T follicular helper cell (primary cell): ENCODE data around the gene ADAMTSL3.
"Not testable (repeated sequence)": the region's sequence is repeated elsewhere in the genome, so short reads cannot be mapped to it uniquely, and the experiment has no call there.

Experiments
- DNase-seq: peaks from one replicate; pipeline ENCODE4 v3.0.0-alpha.2; 2020; ENCODE audit warnings: low read depth

ADAMTSL3 gene

DNA sequence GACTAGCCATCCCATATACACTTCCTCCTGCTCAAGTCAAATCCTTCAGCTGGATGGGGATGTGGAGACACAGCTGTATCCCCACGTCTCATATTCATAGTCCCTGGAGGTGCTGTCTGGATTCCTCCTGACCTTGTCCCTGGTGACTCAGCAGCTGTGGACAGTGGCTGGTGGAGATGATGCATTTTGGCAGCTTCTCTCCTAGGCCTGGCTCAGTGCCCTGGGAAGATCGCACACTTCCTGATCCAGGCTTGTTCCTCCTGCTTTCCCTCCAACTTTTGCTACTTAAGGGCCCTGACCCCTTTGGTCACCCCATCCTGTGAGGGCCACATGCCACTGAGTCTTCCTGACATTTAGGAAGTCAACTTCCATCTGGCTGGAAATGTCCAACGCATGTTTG is 44.4 kb downstream of the ADAMTSL3 start:
- DNase-seq = no peak

GRCh38 chr15:83699028-83699427 is 45.1 kb downstream of the ADAMTSL3 start:
- no peak for DNase-seq

DNA sequence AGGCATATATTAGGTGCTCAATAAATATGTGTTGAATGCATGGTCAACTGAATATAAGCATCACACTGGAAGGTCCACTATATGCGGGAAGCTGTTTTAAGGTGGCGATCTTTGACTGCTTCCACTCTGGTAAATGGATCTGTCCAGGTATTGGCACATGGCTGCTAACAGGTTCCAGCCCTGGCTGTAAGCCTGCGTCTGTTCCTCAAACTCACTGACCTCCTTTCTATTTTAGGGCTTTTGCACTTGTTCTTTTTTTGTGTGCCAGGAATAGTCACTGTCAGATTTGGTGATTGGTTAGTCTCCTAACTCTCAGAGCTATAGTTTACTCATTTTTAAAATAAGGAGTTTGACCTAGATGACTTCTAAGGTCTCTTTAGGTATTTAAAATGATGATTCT is 46.2 kb downstream of the ADAMTSL3 start:
- no peak for DNase-seq

DNA sequence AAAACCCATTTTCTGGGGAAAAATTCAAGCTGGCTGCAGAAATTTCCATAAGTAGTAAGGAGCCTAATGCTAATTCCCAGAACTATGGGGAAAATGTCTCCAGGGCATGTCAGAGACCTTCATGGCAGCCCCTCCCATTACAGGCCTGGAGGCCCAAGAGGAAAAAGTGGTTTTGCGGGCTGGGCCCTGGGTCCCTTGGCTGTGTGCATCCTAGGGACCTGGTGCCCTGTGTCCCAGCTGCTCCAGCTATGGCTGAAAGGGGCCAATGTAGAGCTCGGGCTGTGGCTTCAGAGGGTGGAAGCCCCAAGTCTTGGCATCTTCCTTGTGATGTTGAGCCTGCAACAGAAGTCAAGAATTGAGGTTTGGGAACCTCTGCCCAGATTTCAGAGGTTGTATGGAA is 48.4 kb downstream of the ADAMTSL3 start:
- not testable (repeated sequence) for DNase-seq

- DNase-seq = no peak
Observed at GRCh38 chr15:83708328-83708727, 54.4 kb downstream of the ADAMTSL3 start.

GRCh38 chr15:83709241-83709640 is 55.3 kb downstream of the ADAMTSL3 start:
- DNase-seq = no peak

GRCh38 chr15:83709811-83710210 is 55.9 kb downstream of the ADAMTSL3 start:
- no peak for DNase-seq

DNA sequence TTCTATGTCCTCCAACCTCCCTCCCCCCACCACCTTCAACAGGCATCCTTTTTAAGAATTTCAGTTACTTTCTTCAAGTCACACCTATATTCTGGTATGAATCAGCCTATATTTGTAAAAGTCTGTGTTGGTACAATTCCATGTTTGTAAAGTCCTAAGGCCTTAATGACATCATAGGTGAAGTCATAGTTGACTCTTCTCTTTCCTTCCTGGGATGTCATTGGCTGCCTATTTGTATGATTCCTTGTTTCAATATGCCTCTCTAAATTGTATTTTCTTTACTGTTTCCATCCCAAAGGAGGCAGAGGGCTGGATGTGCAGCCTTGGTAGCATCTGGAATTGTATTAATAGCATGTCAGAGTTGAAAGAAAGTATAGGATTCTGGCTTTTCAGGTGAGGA is 56.5 kb downstream of the ADAMTSL3 start:
- no peak for DNase-seq

DNA sequence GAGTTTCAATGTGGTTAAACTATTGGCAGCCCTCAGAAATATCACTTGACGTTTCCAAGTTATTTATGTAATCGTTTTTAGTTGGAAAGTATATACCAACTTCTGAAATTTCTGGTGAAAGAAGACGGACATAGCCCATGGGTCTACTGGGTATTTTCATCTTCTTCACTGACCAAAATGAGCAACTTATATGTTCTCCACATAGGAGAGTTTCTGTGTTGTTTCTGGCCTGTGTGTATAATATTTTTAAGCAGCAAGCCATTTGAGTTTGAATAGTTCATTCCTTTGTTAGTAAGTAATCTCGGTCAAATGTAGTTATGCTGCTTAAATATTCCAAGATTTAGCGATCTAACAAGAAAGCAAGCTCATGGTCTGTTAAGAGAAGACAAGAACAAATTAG is 57.3 kb downstream of the ADAMTSL3 start:
- DNase-seq = no peak

DNA sequence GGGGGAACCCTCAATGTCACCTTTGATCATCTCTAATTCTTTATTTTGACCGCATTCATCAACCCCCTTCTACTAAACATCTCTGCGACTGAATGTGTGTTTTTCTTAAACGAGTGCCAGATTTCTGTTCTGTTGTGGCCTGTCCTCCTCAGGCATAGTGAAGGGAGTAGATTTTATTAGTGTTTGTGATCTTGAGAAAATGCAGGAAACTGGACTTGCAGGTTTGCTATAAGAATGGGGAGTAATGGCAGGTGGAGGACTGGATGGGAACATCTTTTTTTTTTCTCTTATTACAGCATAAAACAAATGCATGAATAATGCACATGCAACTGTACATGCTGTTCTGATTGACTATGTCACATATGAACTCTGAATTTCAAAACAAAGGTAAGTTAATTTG is 59.3 kb downstream of the ADAMTSL3 start:
- DNase-seq = no peak

DNA sequence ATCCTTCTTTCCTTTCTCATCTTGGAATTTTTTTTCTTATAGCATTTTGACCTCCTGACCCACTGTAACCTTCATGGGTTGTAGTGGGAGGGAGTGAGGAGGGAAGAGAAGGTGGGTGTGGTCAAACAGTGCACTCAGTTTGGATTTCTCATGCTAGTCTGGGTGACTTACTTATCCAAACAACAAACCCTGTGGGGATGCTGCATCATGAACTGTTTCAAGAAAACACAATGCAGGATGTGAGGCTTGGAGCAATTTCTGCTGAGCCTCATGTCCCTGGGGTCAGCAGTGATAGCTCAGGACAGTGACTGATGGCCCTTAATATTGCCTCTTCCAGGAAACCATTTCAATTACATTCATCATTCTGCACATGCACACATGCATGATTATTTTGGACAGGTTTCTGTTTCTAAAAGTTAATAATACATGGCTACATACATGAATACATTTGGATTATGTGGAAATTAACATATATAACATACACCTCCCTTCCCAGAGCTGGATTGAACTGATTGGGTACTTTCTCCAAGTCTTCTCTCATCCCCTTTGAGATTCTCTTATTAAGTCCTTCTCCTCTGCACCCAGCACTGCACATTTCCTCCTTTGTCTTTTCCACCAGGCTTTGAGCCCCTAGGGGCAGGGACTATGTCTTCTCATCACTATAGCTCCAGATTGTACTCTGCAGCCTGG is 61.2 kb downstream of the ADAMTSL3 start:
- no peak for DNase-seq

DNA sequence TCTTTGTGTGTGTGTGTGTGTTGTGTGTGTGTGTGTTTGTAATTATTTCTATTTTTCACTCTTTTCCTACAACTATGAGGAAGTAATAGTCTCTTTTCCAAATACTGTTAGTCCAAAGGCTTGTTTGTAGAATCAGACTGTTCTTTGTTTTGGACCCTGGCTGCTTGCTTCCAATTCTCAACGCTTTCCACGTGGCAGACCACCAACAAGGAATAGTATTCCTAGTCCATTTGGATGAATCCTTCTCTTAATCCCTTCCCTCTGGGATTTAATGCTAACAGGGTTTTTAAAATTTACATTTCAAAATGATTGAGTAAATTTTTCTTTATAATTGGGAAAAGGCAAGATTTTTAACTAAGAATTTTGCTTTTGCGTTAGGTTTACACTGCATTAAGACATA is 62.7 kb downstream of the ADAMTSL3 start:
- DNase-seq = no peak

DNA sequence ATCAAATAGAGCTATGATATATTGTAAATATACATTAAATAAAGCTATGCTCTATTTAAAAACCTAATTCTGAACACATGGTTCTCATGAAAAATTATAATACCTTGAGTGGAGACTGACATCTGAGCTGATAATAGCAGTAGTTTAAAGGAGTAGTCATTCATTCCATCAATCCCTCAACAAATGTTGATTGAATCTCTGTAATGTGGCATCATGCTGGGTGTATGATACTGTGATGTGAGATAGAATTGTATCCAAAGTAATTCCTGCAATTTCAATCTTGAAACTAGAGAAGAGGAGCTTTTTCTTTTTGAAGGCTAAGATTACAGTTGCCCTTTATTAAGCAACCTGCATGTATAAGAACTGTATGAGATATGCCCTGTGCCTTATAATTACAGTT is 63.1 kb downstream of the ADAMTSL3 start:
- no peak for DNase-seq

DNA sequence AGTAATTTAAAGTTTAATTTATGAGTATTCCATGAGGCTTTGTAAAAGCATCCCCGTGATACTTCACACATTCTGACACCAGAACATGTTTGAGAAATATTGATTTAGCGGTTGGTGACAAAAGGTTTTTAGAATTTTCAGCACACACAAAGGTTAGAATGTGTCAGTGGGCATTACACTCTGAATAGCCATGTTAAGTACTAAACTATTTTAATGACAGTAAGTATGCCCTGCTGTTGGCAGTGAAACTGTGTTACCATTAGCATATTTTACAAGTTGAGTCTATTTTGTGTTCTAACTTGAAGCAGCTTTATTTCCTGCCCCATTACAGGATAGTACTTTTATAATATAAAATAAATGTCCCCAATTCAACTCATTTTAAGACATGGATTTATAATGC is 66.5 kb downstream of the ADAMTSL3 start:
- no peak for DNase-seq

- DNase-seq = no peak
Observed at GRCh38 chr15:83721031-83721430, 67.1 kb downstream of the ADAMTSL3 start.

DNA sequence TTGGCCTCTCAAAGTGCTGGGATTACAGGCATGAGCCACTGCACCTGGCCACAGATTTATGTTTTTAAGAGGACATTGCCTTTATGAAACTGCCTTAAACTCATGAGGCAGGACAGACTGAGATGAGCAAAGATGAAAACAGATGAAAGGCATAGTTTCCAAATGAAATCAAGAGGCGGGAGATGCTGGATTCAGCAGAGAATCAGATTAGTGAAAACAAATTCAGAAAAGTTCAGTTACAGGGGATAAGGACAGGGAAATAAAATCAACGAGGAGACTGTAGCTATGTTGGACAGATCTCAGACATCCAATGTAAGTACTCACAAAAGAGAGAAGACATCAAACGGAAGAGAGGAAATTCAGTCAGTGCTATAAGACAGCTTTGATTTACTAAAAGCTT is 68.1 kb downstream of the ADAMTSL3 start:
- DNase-seq = no peak

GRCh38 chr15:83723216-83723615 is 69.3 kb downstream of the ADAMTSL3 start:
- DNase-seq = no peak

DNA sequence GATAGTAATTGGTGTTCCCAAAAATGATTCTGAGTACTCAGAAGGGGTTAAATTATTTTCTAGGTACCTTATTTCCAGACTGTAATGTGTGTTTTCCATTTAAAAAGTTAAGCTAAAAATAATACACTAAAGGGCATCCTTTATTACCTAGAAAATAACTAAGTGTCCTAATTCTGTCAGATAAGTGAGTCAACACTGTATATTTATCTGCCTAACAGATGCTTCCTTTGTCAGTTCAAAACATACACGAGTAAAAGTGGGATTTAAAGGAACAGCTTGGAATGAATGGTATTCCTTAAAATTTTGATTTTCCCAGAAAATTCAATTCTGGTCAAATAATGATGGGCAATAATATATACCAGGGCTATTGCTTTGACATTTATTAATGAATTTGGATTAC is 78.3 kb downstream of the ADAMTSL3 start:
- DNase-seq = no peak

DNA sequence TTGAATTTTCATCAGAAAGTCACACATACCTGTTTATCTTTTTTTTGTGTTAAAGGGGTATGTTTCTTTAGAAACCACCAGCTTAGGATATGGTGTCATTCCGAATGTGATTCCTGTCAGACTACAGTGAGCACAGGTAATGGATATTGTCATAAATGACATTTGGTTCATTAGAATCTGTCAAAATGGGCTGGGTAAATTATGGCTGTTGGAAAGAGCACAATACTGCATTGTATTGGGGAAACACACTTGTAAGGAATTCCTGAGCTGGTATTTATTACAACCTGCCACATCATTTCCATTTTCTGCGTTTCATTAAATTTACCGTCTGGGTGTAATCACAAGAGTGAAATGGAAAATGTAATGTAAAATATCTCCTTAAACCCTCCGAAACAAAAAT is 78.8 kb downstream of the ADAMTSL3 start:
- no peak for DNase-seq

GRCh38 chr15:83733206-83733605 is 79.3 kb downstream of the ADAMTSL3 start:
- no peak for DNase-seq

- DNase-seq = no peak
Observed at GRCh38 chr15:83733691-83734090, 79.8 kb downstream of the ADAMTSL3 start.

GRCh38 chr15:83734487-83734886 is 80.6 kb downstream of the ADAMTSL3 start:
- DNase-seq = no peak

DNA sequence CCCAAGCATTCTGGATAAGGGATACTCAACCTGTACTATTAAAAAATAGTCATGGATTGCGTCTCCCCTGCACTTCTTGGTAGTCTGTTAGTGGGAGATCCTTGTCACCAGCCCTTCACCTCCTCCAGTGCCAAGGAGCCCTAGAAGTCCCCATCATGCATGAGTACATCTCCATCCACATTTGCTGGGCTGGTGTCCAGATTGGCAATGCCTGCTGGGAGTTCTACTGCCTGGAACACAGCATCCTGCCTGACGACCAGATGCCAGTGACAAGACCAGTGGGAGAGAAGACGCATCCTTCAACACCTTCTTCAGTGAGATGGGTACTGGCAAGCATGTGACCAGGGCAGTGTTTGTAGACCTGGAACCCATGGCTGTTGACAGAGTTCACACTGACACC is 85.7 kb downstream of the ADAMTSL3 start:
- DNase-seq = no peak

DNA sequence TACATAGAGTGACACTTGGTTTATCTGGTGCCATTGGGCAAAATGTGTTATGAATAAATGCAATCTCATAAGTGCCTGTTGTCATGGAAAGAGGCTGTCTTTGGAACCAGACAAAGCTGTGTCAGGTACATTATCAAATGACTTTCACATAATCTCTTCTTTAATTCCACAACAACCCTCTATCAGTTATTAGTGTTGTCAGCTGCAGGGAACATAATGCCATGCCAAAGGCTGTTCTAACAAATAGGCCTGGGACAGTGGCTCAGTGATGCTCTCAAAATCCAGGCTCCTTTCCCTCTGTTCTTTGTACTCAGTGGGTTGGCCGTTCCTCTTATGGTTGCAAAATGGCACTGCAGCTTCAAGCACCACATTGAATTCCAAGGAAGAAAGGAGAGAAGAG is 91.8 kb downstream of the ADAMTSL3 start:
- DNase-seq = no peak

GRCh38 chr15:83746231-83746630 is 92.3 kb downstream of the ADAMTSL3 start:
- DNase-seq = no peak
